B cell (primary cell): Measurements from ENCODE around the gene CSNK1E. TPM values are rescaled to one million over a fixed set of nuclear protein-coding genes. Genes with fewer than 3 reads are reported as not detected.
A peak's percentile ranks its signal among the peaks of the same experiment; 100 is the strongest.

Experiments used
- ATAC-seq: fragments of 200-7000 bp; cut with Tn5 transposase; one replicate; pipeline ENCODE4 v1.10.0; 2021; ENCODE audit warnings: low read depth, mild to moderate bottlenecking, moderate number of reproducible peaks, moderate library complexity
- CTCF ChIA-PET: fragments of 350-600 bp; sonication (Branson Sonifier 250); formaldehyde crosslinking; loops from one replicate; lab custom pipeline; 2021; ENCODE audit warnings: antibody characterized with exemption, inconsistent platforms; lab: Charles Lee
- POLR2A ChIA-PET: fragments of 350-600 bp; sonication (Branson Sonifier 250); formaldehyde crosslinking; loops from one replicate; lab custom pipeline; 2021; ENCODE audit warnings: antibody characterized with exemption; lab: Charles Lee
- DNase-seq: peaks from one replicate; pipeline ENCODE4 v3.0.0; 2013
- H2AFZ ChIP-seq: 2 replicates; pipeline ENCODE4 v1.6.1; 2012; ENCODE audit warnings: mild to moderate bottlenecking, low read depth, low read length; ENCODE audit not compliant: insufficient read depth, poor library complexity, severe bottlenecking
- H3K27ac ChIP-seq, 2 donors: 1 replicate in 1 of 2; 2 replicates in 1 of 2; pipeline ENCODE4 v1.5.1; 2012 to 2013; ENCODE audit warnings: low read length in 2 of 2, mild to moderate bottlenecking in 2 of 2, moderate library complexity in 1 of 2
- H3K27me3 ChIP-seq, 4 experiments: fragments of 200-600 bp in 1 of 4; sonication (generic) in 1 of 4; replicated peaks in 1 of 4; 1 replicate in 2 of 4; 2 replicates in 2 of 4; pipeline versions ENCODE4 v1.6.1 to v1.7.0; 2013 to 2016; ENCODE audit warnings: low read length in 3 of 4, mild to moderate bottlenecking in 2 of 4, mixed read lengths in 1 of 4, moderate library complexity in 1 of 4; ENCODE audit not compliant: insufficient read depth in 4 of 4, control insufficient read depth in 3 of 4; ENCODE audit errors: control extremely low read depth in 1 of 4
- H3K36me3 ChIP-seq, 2 experiments: replicated peaks in 1 of 2; 1 replicate in 1 of 2; 2 replicates in 1 of 2; pipeline versions ENCODE4 v1.6.1 to v1.7.1; 2013; ENCODE audit warnings: low read length in 1 of 2; ENCODE audit not compliant: insufficient read depth in 2 of 2, control insufficient read depth in 1 of 2; ENCODE audit errors: control extremely low read depth in 1 of 2, extremely low read depth in 1 of 2
- H3K4me1 ChIP-seq, 2 donors: fragments of 200-600 bp in 1 of 2; sonication (generic) in 1 of 2; 1 replicate in 1 of 2; 2 replicates in 1 of 2; pipeline versions ENCODE4 v1.5.1 to v1.6.1; 2013 to 2017; ENCODE audit warnings: low read length in 2 of 2; ENCODE audit not compliant: control insufficient read depth in 2 of 2, insufficient read depth in 2 of 2
- H3K4me2 ChIP-seq: replicated peaks from 2 replicates; pipeline ENCODE3; 2012; ENCODE audit warnings: mild to moderate bottlenecking, low read depth, low read length; ENCODE audit not compliant: poor library complexity, severe bottlenecking
- H3K4me3 ChIP-seq, 5 experiments: fragments of 200-600 bp in 1 of 5; sonication (generic) in 1 of 5; 1 replicate in 3 of 5; 2 replicates in 2 of 5; pipeline versions ENCODE4 v1.5.1 to v1.7.0; 2011 to 2016; ENCODE audit warnings: low read length in 4 of 5, mild to moderate bottlenecking in 4 of 5, low read depth in 2 of 5, control low read depth in 1 of 5, moderate library complexity in 1 of 5; ENCODE audit not compliant: insufficient read depth in 1 of 5; ENCODE audit errors: control extremely low read depth in 1 of 5, extremely low read depth in 1 of 5
- H3K79me2 ChIP-seq: fragments of 200-600 bp; sonication (generic); one replicate; pipeline ENCODE4 v1.6.0; 2016; ENCODE audit warnings: low read length; ENCODE audit not compliant: control insufficient read depth, insufficient read depth
- H3K9ac ChIP-seq: fragments of 200-600 bp; sonication (generic); 2 replicates; pipeline ENCODE4 v1.6.1; 2017; ENCODE audit warnings: mild to moderate bottlenecking, low read length, moderate library complexity
- H3K9me3 ChIP-seq, 3 donors: one replicate each; pipeline versions ENCODE4 v1.6.1 to v1.7.1; 2013; ENCODE audit warnings: low read length in 2 of 3; ENCODE audit not compliant: control insufficient read depth in 2 of 3, insufficient read depth in 1 of 3; ENCODE audit errors: control extremely low read depth in 1 of 3
- H4K20me1 ChIP-seq: 2 replicates; pipeline ENCODE4 v1.6.0; 2012; ENCODE audit warnings: mild to moderate bottlenecking, low read length; ENCODE audit not compliant: insufficient read depth, control insufficient read depth, poor library complexity, severe bottlenecking
- H3K27ac Mint-ChIP-seq: one replicate; pipeline ENCODE4 v1.8.0; 2021; ENCODE audit warnings: mixed read lengths
- H3K27me3 Mint-ChIP-seq: one replicate; pipeline ENCODE4 v1.8.0; 2021; ENCODE audit warnings: mixed read lengths
- H3K4me1 Mint-ChIP-seq: one replicate; pipeline ENCODE4 v1.8.0; 2021; ENCODE audit warnings: mixed read lengths
- H3K4me3 Mint-ChIP-seq: one replicate; pipeline ENCODE4 v1.8.0; 2021; ENCODE audit warnings: mixed read lengths
- H3K9me3 Mint-ChIP-seq: one replicate; pipeline ENCODE4 v1.8.0; 2022; ENCODE audit warnings: mixed read lengths; ENCODE audit not compliant: insufficient read depth
- EZH2 ChIP-seq: IDR thresholded peaks from 2 replicates; pipeline ENCODE4 v1.6.1; 2012; ENCODE audit warnings: borderline replicate concordance, low read depth, mild to moderate bottlenecking, moderate library complexity, low read length; ENCODE audit not compliant: insufficient read depth, poor library complexity, severe bottlenecking
- WGBS: methylation state at CpG from one replicate; pipeline ENCODE4 v1.1.5; 2013; ENCODE audit warnings: missing lambda C conversion rate; ENCODE audit not compliant: insufficient coverage; 5-methylcytosine and 5-hydroxymethylcytosine counted together
- intact Hi-C: fragments of 100-400 bp; cut with micrococcal nuclease; formaldehyde crosslinking; loops from one replicate; pipeline ENCODE4 v1.10.0; 2022
- polyA plus RNA-seq: library from polyadenylated mRNA; depleted of rRNA; stranded (reverse); fragments of >200 nt; gene quantifications from 2 replicates; pipeline ENCODE4 v1.2.3, GENCODE V29; 2012
- total RNA-seq, 2 donors: library from RNA; stranded (reverse); fragments of 120-200 nt in 1 of 2; gene quantifications; 1 replicate in 1 of 2; 2 replicates in 1 of 2; pipeline versions ENCODE4 v1.2.3 to v1.2.4, GENCODE V29; 2013 to 2022
- TF ChIP-seq, protein P1 (sequence below): fragments of 200-600 bp; IDR thresholded peaks from one replicate; pipeline ENCODE4 v1.8.0; 2022; ENCODE audit warnings: antibody characterized with exemption, mild to moderate bottlenecking

Gene CSNK1E
- total and polyA plus RNA-seq, 2 donors (not counting 1 experiment from before 2014, with no cell fraction given): 113 to 133 TPM

DNA sequence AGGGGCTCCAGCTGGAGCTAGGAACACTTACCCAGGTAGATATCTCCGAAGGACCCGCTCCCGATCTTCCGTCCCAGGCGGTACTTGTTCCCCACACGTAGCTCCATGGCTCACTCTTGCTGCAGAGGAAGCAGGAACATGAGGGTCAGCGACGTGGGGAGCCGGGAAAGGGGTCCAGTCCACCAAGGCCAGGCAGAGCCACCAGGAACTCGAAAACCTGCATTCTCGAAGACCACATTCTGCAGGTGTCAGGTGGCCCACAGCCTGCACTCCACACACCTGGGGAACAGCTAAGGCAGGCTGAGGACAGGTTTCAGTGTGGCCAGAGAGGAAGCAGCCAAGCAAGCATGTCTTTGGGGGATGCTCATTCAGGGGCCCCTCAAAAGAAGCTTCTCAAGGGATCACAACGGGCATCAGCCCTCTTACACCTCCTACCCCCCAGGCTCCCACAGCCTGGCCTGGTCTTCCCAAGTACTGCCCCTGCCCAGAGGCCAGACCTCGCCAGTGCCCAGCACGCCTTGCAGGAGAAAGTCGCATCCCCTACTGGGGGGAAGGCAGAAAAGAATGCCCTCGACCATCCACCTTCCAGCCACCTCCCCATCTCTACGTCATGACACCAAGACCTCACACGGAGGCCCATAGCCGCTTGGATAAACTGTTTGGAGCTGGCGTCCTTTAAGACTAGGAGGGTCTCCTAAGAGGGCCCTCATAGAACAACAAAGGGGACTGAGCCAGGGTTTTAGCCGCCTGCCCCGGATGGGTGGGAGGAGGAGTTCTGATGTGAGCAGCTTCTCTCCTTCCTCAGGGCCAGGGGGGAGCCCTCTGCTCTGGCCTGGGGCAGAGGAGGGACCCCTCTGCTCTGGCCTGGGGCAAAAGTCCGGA is 2.9 kb downstream of the CSNK1E start:
- Mint-ChIP-seq H3K27me3 (no peaks in the 10 kb centered on the region), H3K9me3 (no peaks in the 10 kb centered on the region), H3K4me1 (peaks cover 70% of the 10 kb centered on the region), H3K27ac (peak overlapping the region; percentile 97), H3K4me3 (peak overlapping the region; percentile 92)
- no peak for TF ChIP-seq EZH2
- TF ChIP-seq, protein P1, sequence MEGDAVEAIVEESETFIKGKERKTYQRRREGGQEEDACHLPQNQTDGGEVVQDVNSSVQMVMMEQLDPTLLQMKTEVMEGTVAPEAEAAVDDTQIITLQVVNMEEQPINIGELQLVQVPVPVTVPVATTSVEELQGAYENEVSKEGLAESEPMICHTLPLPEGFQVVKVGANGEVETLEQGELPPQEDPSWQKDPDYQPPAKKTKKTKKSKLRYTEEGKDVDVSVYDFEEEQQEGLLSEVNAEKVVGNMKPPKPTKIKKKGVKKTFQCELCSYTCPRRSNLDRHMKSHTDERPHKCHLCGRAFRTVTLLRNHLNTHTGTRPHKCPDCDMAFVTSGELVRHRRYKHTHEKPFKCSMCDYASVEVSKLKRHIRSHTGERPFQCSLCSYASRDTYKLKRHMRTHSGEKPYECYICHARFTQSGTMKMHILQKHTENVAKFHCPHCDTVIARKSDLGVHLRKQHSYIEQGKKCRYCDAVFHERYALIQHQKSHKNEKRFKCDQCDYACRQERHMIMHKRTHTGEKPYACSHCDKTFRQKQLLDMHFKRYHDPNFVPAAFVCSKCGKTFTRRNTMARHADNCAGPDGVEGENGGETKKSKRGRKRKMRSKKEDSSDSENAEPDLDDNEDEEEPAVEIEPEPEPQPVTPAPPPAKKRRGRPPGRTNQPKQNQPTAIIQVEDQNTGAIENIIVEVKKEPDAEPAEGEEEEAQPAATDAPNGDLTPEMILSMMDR: no peak
- POLR2A ChIA-PET: interaction anchor here (0.5 kb wide), 1 partner anchor 153 kb away, joined by 3 read pairs; no protein-coding TSS in a partner anchor
- H3K27me3 ChIP-seq: no peaks in the 10 kb centered on the region
- 78% methylated on average over 20 of the region's 23 CpGs for WGBS
- H3K36me3 ChIP-seq: peaks cover 0 to 3% of the 10 kb centered on the region in 2 experiments
- intact Hi-C loops: loop anchor here (10.0 kb wide), 1 partner anchor 259 kb away; the partner anchor contains the start of gene PICK1
- H3K79me2 ChIP-seq: peaks cover 9% of the 10 kb centered on the region
- no peak overlapping the region for H3K4me3 ChIP-seq
- CTCF ChIA-PET: interaction anchor here (2.8 kb wide), 1 partner anchor 9 kb away, joined by 8 read pairs; no protein-coding TSS in a partner anchor
- H3K9ac ChIP-seq: no peak overlapping the region
- DNase-seq (peak; percentile 46), ATAC-seq (no peak)
- peaks cover 53 to 70% of the 10 kb centered on the region in 2 donors for H3K4me1 ChIP-seq
- no peak overlapping the region for H2AFZ ChIP-seq
- H4K20me1 ChIP-seq: peaks cover 38% of the 10 kb centered on the region
- peak overlapping the region; percentile 82 to 91 for H3K27ac ChIP-seq
- peak overlapping the region; percentile 84 for H3K4me2 ChIP-seq
- H3K9me3 ChIP-seq: no peaks in the 10 kb centered on the region
